Stimulated activated CD8-positive, alpha-beta memory T cell treated with anti-CD3 and anti-CD28 coated beads, Interleukin-12 subunit alpha, Interleukin-12 subunit beta, amount 100 ng/mL, for 4 hours (primary cell): ENCODE measurements around the gene PHC3.
"Not testable (repeated sequence)": the region's sequence is repeated elsewhere in the genome, so short reads cannot be mapped to it uniquely, and the experiment has no call there.

Experiments used
- DNase-seq: peaks from one replicate; pipeline ENCODE4 v3.0.0-alpha.2; 2020; ENCODE audit warnings: low read depth

The PHC3 gene

DNA sequence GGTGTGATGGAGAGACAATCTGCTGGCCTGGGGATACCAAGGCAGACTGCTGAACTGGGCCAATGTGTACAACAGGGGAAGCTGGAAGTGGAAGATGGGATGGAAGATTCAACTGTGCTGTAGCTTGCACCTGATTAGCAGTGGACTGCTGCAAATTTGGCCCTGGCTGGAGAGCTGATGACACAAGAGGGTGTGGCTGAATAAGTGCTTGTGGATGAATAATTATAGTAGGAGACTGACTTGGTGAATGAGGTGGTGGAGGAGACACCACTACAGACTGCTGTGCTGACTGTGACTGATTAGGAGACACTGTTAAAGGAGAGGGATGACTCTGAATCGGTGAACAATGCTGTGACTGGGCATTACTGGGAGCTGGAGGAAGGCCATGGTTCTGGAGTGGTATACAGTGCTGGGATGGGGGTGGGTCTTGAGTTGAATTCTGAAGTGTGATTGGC is 52.5 kb downstream of the PHC3 start:
- DNase-seq = no peak

DNA sequence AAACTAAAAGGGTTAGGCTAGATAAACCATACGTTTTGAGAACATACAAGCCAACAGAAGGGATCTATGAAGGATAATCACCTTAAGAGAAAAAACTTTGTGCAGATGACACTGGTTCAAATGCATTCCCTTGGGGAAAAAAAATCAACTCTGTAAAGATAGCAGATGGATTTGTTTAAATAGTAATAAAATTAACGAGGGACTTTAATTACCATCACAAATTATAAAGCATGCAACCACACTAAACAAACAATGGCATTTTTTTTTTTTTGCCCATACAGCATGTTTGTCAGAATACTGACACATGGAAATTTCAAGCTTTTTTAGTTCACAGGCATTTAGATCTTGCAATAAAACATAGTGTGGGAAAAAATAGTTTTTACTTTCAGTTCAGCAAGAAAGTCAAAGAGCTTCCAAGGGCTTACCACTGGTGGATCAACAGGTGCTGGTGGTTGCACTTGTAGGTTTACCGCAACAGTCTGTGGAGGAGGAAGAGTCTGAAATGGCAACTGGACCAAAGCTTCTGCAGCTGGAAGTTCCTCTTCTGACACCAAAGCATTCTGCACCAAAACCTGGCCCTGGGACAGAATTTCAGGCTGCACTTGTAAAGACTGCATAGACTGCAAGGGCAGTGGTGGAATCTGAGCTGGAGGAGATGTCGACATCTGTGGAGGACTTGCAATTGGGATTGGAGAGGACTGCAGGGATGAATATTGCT is 53.1 kb downstream of the PHC3 start:
- DNase-seq = no peak

DNA sequence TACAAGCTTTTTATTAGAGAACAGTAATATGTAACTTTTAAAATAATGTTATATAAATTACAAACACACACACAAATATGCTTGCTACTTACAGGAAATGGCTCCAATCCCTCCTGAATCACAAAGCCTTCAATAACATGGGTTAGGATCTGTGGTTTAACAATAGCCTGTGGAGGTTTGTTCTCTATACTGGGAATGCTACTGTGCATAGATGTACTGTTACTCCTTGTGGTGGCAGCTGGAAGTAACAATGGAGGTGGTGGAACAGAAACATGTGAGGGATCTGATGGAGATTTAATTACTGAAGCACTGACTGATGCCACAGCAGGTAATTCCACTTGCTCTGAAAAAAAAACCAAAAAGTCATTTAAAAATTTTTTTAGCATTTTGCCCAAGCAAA is 64.4 kb downstream of the PHC3 start:
- DNase-seq = no peak

DNA sequence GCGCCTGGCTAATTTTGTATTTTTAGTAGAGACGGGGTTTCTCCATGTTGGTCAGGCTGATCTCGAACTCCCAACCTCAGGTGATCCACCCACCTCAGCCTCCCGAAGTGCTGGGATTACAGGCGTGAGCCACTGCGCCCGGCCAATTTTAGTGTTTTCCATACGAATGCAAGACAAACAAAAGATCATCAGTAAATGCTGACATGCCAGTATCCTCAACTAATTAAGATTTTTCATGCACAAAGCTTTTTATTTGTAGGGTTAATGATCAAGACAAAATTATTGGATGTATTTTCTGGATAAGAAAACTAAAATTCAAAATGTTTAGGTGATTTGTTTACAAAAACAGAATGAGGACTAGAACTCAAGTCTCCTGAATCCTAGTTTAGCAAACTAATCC is 67.4 kb downstream of the PHC3 start:
- not testable (repeated sequence) for DNase-seq

DNA sequence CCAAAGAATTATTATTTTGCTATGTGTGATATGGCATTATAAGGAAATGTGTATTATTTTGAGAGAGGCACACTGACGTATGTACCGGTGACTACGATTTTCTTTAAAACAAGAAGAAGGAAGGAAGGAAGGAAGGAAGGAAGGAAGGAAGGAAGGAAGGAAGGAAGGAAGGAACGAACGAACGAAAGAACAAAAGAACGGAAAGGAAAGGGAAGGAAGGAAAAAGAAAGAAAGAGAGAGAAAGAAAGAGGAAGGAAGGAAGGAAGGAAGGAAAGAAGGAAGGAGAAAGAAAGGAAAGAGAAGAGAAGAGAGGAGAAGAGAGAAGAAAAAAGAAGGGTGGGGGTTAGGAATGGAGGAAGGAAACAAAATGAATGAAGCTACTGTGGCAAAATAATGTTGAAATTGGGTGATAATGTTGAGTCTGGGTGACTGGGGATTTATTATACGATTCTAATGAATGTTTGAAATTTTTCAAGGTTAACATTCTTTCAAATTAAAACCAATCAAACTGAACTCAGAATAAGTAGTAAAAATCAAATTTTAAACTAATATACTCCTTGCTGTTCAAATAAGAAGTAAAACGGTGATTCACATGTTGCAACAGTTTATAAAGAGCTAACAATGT is 70.3 kb downstream of the PHC3 start:
- DNase-seq = no peak

DNA sequence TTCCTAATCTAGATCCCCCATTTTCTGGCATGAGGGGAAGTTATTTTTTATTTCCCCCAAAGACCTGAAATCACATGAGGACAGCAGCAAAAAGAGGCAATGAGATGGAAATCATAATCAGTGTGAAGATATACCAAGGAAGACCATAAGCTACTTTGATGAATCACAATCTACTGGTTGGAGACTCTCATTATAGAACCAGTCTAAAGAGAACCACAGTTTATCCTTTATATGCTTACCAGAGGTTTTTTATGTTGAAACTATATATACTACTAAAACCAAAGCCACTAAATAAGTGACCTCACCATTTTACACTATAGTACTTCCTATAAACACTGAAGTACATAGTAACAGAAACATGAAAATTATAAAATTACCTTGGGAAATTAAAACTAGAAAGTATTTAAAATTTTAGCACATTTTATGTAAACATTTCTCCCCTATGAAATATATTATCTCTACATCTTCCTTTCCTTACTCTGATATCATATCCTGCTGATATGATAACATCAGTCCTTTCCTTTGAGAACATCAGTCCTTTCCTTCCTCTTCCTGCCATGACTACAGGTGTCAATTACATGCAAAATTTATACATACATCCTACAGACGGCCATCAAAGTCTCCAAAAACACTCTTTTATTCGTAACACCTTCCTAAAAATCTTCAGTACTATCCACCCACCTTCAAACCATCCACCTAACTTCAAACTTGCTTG is 71.8 kb downstream of the PHC3 start:
- DNase-seq = no peak

DNA sequence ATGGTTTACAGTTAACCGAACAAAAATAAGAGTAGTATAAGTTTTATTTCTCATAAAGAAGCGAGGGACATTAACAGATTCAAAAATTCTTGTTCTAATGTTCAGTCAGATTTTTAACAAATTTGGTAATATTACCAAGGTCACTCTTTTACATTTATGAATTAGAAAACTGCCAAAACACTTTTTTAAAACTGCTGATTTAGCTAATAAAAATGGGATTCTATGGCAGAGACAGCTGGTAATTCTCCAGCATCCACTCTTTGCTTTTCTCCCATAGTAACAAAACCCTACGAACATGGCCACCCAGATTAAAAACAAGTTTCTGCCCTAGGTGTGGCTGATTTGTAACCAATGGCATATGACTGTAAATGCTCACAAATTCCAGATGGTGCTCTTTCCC is 72.6 kb downstream of the PHC3 start:
- no peak for DNase-seq

DNA sequence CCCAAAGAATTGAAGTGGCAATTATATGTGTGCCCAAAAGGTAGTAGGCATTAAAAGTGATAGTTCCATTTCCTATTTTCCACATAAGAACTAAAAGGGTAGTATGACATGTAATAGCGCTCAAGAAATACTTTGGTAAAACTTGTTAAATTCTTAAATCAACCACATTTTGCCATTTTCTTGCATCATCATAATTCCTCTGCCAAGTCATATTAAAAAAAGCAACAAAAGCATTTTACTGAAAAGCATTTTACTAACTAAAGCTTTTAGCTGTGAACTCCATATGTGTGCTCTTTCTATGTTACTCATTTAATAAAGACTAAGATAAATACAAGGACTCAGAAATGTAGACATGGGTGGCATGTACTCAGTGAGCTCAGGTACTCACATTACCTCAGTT is 73.6 kb downstream of the PHC3 start:
- no peak for DNase-seq

DNA sequence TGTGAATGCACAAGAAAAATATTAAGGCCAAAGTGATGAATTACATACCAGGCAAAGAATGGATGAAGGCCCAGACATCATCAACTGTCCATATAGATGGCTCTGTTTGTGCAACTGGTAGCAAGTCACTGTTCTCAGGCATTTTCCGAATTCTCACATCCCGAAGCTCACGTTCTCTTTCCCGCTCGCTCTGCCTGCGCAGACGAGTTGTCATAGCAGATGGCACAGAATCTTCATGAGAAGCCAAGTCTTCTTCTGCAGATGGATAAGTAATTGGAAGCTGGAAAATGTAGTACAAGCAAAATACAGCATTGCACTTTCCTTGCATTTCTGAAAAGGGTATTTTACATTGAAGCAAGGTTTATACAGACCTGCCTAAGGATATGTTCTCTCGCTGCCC is 79.1 kb downstream of the PHC3 start:
- no peak for DNase-seq

DNA sequence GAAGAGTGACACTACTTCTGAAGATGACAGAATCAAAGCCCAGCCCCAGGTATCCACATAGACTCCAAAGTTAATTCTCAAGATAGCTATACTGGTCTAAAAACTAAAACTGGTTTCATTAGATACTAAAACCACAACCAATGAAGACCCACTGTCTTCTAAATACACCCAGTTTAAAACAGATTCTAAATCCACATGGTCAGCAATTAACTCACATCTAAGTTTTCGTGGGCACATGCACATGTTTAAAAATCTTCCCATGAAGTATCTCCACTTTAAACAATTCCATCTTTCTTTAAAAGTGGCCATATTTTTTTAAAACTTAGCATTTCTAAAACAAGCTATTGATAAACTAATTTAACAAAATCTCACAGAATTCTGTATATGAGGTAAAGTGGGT is 80.6 kb downstream of the PHC3 start:
- no peak for DNase-seq

DNA sequence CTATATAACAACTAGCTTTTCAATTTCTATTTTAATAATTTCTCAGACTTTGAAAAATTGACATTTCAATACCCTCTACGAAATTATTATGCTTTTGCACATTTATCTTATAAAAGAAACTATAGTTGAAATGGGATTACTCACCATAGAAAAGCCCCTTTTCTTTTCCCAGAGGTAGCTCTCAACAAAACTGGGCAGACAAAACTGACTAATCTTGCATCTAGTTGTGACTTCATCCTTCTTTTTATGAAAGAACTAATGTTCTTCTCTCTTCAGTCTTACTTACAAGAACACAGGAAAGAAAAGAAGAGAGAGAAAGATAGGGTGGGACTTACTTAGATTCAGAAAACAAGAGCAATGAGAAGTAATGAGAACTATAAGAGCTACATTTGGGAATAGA is 82.8 kb downstream of the PHC3 start:
- DNase-seq = no peak

DNA sequence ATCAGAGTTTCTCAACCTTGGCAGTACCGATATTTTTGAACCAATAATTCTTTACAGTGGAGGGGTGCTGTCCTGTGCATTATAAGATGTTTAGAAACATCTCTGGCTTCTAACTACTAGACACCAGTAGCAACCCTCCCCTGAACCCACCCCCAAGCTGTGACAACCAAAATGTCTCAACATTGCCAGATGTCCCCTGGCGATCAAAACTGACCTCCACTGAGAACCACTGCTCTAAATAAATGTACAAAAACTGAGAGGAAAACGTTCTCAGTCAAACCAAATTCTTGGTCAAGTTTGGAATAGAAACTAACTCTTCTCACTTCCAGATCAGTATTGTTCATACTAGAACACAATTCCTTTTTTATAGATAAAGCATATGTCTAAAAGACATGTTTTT is 85.2 kb downstream of the PHC3 start:
- no peak for DNase-seq

DNA sequence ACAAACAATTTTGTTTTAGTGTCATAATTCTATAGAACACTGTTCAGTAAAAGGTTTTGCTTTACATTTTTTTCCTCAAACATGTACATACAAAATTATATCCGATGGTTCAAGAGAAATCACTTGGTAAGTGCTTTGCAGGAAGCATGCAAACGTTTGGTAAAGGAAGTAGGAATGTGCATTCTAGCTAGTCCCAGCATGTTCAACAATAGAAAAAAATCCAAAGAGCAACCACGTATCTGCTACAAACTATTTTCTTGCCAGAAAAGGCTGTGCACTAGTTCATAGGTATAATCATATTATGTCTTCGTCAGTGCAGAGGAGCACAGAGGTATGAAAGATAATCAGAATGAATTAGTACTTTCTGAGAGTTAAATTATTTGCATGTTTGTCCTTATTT is 85.8 kb downstream of the PHC3 start:
- DNase-seq = no peak

DNA sequence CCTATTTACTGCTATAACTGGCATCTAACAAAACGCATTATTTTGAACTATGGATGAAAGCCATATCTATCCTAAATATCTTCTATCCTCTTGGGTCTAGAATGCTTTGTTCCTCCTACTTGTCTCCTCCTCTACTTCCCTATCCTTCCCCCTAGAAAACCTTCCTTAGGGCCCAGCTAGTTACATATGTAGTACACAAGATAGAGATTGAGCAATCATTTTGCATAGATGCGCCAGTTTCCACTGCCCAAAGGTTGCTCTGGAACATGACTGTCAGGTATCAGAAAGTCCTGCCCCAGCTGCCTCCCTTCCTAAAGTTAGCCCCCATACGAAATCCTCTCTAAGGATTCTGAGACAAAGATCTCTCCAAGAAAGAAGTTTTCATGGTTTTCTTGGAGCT is 88.6 kb downstream of the PHC3 start:
- DNase-seq = no peak

DNA sequence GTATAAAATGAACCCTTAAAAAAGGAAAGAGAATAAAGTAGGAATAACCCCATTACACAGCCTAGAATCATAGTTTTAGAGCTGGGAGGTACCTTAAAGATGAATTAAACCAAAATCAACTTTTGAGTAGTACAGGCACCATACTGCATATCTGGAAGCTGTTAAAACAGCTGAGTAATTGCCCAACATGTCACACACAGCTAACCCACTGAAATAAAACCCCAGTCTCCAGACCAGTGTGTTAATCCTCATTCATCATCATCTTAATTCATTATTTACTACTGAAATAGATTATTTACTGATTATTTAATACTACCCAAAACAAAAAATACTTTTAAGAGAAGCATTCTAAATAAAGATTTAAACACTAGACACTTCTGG is 90.9 kb downstream of the PHC3 start:
- DNase-seq = no peak

DNA sequence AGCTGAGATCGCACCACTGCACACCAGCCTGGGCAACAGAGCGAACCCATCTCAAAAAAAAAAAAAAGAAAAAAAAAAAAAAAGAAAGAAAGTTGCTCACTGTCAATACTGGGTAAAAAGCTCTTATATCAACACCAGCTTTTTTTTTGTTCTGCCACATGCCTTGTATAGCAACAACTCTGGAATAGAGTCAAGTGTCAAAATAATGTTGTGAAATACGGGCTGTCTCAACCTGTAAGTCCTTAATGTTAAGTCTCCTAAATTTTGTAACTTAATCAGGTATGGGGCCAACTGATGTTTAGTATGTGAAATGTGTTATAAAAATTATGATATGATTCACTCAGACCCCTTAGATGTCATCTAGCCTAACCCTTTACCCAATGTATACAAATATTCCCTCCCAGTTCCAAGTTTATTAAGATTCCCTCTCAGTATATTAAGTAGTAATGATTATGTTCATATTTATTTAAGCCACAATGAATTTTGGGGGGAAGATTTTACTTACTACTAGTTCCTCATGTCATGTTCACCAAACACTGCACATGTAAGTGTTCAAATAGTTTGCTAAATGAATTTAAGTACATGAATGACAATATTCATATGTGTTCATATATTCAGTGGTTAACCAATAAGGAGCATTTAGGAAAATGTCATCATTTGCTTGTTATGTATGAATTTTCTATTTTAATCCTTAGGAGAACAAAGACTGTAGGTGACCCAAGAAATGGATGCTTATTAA is 91.5 kb downstream of the PHC3 start:
- DNase-seq = no peak

DNA sequence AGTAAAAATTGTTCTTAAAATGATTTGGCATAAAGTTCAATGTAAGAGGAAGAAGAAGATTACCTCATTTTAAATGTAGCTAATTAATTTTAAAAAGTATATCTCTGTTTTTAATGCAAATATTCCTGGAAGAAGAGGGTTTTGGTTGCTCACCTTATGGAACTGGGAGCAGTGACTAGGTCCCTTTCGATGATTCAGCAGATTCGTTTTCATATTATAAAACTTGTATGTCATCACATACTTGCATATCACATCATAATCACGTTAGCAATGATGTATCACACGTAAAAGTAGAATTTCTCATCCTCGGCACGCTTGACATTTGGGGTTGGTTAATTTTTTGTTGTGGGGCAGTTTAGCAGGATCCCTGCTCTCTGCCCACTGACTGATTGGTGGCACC is 96.1 kb downstream of the PHC3 start:
- no peak for DNase-seq

DNA sequence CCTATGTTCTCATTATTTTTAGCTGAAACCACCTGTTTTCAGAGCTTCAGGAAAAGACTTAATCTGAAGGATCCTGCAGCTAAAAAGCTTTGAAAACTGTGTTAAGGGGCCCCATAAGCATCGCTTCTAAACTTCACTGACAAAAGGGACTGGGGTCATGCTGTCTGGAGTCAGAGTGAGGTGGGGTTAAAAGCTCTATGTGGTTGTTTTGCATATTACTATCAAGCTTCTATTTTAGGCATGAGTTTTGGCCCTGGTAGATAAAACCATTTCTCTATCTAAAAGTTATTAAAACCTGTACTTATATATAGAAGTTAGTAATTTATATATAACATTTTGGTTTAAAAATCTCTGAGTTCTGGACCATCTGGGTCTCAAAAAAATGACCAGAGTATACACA is 98.2 kb downstream of the PHC3 start:
- DNase-seq = no peak

DNA sequence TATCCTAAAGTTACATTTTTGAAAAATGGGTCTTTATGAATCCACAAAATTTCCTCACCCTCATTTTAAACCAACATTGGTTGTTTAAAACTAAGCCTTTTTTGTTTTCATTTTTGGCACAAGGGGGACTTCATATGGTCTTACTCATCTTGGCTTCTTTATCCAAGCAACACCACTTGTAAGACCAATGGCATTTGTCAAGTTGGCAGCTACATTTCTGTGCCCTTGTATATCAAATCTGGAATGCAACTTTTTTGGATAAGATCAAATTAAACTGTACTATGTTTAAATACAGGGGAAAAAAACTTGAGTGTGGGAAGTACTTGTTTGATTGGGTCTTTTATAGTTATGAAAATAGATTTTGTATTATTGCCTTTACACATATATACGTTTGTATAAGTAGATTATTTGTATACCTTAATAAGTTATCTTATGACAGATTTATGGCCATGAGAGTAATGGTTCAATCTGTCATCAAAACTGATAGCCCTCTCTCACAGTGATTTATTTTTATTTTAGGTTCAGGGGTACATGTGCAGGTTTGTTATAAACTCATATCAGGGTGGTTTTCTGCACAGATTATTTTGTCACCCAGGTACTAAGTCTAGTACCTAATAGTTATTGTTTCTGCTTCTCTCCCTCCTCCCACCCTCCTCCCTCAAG is 100.3 kb downstream of the PHC3 start:
- no peak for DNase-seq

DNA sequence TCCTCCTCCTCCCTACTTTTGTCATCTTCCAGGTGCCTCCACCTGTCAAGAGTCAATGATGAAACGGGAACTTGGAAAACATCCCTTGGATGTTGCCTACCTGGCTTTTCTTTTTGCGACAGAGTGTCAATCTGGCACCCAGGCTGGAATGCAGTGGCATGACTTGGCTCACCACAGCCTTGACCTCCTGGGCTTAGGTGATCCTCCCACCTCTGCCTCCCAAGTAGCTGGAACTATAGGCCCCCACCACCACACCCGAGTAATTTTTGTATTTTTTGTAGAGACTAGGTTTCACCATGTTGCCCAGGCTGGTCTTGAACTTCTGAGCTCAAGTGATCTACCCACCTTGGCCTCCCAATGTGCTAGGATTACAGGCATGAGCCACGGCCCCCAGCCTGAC is 100.9 kb downstream of the PHC3 start:
- no peak for DNase-seq

DNA sequence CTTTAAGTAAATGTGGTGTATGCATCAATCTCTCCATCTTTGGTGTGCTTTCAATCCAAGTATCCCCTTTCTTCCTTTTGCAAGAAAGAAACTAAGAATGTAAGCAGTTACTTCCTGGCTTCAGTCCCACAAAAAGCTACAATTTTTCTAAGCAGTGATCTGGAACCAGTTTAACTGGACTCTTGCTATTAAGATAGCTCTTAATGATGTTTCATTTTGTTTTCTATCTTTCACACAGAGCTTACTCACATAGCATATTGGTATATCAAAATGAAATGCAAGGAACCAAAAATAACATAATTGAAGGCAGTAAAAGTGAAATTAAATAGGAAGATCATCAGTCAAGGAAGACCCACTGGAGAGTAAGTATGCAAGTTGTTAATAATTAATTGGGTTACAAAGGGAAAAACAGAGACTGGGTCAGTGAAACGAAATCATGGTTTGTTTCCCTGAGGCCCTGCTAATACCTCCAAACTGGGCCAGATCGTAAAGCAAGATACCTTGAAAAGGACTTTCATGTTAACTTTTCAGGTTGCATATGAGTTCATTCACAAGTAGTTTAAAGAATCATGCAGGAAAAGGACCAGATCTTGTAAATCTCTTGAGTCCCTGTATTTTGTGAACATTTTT is 101.9 kb downstream of the PHC3 start:
- DNase-seq = no peak
